Activated CD4-positive, alpha-beta T cell treated with anti-CD3 and anti-CD28 coated beads, Interleukin-2, amount 10 ng/mL, durations not matched to agents 7 days and 5 days (primary cell): ENCODE data around the gene FBL. TPM values are rescaled to one million over a fixed set of nuclear protein-coding genes. Genes with fewer than 3 reads are reported as not detected.

Experiments used
- CTCF ChIA-PET: fragments of 350-600 bp; sonication (Branson Sonifier 250); formaldehyde crosslinking; loops from one replicate; lab custom pipeline; 2021; ENCODE audit warnings: antibody characterized with exemption; lab: Charles Lee
- POLR2A ChIA-PET: fragments of 350-600 bp; sonication (Branson Sonifier 250); formaldehyde crosslinking; loops from one replicate; lab custom pipeline; 2021; ENCODE audit warnings: antibody characterized with exemption; lab: Charles Lee
- DNase-seq: peaks from one replicate; pipeline ENCODE4 v3.0.0-alpha.2; 2020
- H3K27ac Mint-ChIP-seq: one replicate; pipeline ENCODE4 v1.8.0; 2021; ENCODE audit warnings: mild to moderate bottlenecking, moderate library complexity, mixed read lengths
- H3K27me3 Mint-ChIP-seq: one replicate; pipeline ENCODE4 v1.8.0; 2021; ENCODE audit warnings: mixed read lengths
- H3K36me3 Mint-ChIP-seq: one replicate; pipeline ENCODE4 v1.8.0; 2021; ENCODE audit warnings: low read depth, mixed read lengths
- H3K4me1 Mint-ChIP-seq: one replicate; pipeline ENCODE4 v1.8.0; 2021; ENCODE audit warnings: mixed read lengths
- H3K4me3 Mint-ChIP-seq: one replicate; pipeline ENCODE4 v1.8.0; 2021; ENCODE audit warnings: mild to moderate bottlenecking, moderate library complexity, mixed read lengths
- H3K9me3 Mint-ChIP-seq: one replicate; pipeline ENCODE4 v1.8.0; 2021; ENCODE audit warnings: mixed read lengths
- total RNA-seq, 2 experiments: library from RNA; stranded (reverse); gene quantifications; one replicate each; pipeline ENCODE4 v1.2.3, GENCODE V29; 2021

Gene FBL
- total RNA-seq, 2 experiments from 2014 or later, result 330 to 377 TPM

- CTCF ChIA-PET, result interaction anchor here (1.5 to 1.8 kb wide), 4 partner anchors 9 to 136 kb away, joined by 6 to 20 read pairs (median 8); partner anchors contain the start of gene PSMC4
- H3K36me3 Mint-ChIP-seq, result peaks cover 55% of the 10 kb centered on the region
Measured at GRCh38 chr19:39834287-39834841, 11.8 kb downstream of the FBL start.

GRCh38 chr19:39833464-39834286, 12.5 kb downstream of the FBL start, which contains the start of gene DYRK1B:
DYRK1B (minus strand) TSS chr19:39834162; CDS start chr19:39831867, 2,295 bp downstream.
- ChIA-PET POLR2A (interaction anchor here (0.5 to 0.9 kb wide), 5 partner anchors 9 to 412 kb away, joined by 3 to 7 read pairs (median 3); partner anchors contain the start of gene FBL), CTCF (interaction anchor here (0.6 to 1.8 kb wide), 7 partner anchors 9 to 398 kb away, joined by 3 to 20 read pairs (median 6); partner anchors contain the start of genes PSMC4 and RPS16)
- Mint-ChIP-seq H3K36me3 (peaks cover 57% of the 10 kb centered on the region), H3K27ac (peak within 1 kb of the TSS; percentile 89), H3K4me3 (peak within 1 kb of the TSS; percentile 74), H3K27me3 (no peaks in the 10 kb centered on the region), H3K4me1 (peaks cover 30% of the 10 kb centered on the region), H3K9me3 (no peaks in the 10 kb centered on the region)
- peak; percentile 98 for DNase-seq

More at GRCh38 chr19:39834287-39834841, 11.8 kb downstream of the FBL start:
- POLR2A ChIA-PET, result interaction anchor here (0.5 to 0.9 kb wide), 3 partner anchors 8 to 356 kb away, joined by 3 read pairs; partner anchors contain the start of gene FBL
- Mint-ChIP-seq H3K4me1 (peaks cover 26% of the 10 kb centered on the region), H3K4me3 (peak overlapping the region; percentile 61), H3K27ac (peak overlapping the region; percentile 89), H3K27me3 (no peaks in the 10 kb centered on the region), H3K9me3 (no peaks in the 10 kb centered on the region)
- no peak for DNase-seq

- H3K27me3 Mint-ChIP-seq, result no peaks in the 10 kb centered on the region
- POLR2A ChIA-PET, result interaction anchor here (0.5 to 0.7 kb wide), 2 partner anchors 13 to 411 kb away, joined by 3 to 7 read pairs; no protein-coding TSS in a partner anchor
Measured at GRCh38 chr19:39833160-39833463, 13.1 kb downstream of the FBL start.

GRCh38 chr19:39832341-39833083, 13.7 kb downstream of the FBL start:
- Mint-ChIP-seq H3K27me3 (no peaks in the 10 kb centered on the region), H3K27ac (peak overlapping the region; percentile 84), H3K36me3 (peaks cover 59% of the 10 kb centered on the region), H3K9me3 (no peaks in the 10 kb centered on the region), H3K4me3 (peak overlapping the region; percentile 74), H3K4me1 (peaks cover 35% of the 10 kb centered on the region)
- CTCF ChIA-PET, result interaction anchor here (1.4 to 1.8 kb wide), 3 partner anchors 8 to 22 kb away, joined by 3 to 8 read pairs (median 6); no protein-coding TSS in a partner anchor
- POLR2A ChIA-PET, result no interaction called here
- no peak for DNase-seq

More at GRCh38 chr19:39833160-39833463, 13.1 kb downstream of the FBL start:
- Mint-ChIP-seq H3K9me3 (no peaks in the 10 kb centered on the region), H3K27ac (peak overlapping the region; percentile 84), H3K4me1 (peaks cover 35% of the 10 kb centered on the region), H3K4me3 (peak overlapping the region; percentile 74), H3K36me3 (peaks cover 60% of the 10 kb centered on the region)
- CTCF ChIA-PET, result interaction anchor here (1.4 to 1.8 kb wide), 5 partner anchors 9 to 137 kb away, joined by 3 to 20 read pairs (median 7); partner anchors contain the start of gene PSMC4
- DNase-seq, result no peak

- no peaks in the 10 kb centered on the region for H3K9me3 Mint-ChIP-seq
- DNase-seq, result no peak
- H3K4me1 Mint-ChIP-seq, result peaks cover 35% of the 10 kb centered on the region
- POLR2A ChIA-PET, result no interaction called here
- CTCF ChIA-PET, result no interaction called here
- H3K36me3 Mint-ChIP-seq, result peaks cover 54% of the 10 kb centered on the region
- H3K27ac Mint-ChIP-seq, result peak overlapping the region; percentile 67
- H3K27me3 Mint-ChIP-seq, result no peaks in the 10 kb centered on the region
- no peak overlapping the region for H3K4me3 Mint-ChIP-seq
Measured at GRCh38 chr19:39831679-39832078, 14.5 kb downstream of the FBL start.

GRCh38 chr19:39830847-39831246, 15.3 kb downstream of the FBL start:
- POLR2A ChIA-PET, result no interaction called here
- H3K27me3 Mint-ChIP-seq, result no peaks in the 10 kb centered on the region
- H3K27ac Mint-ChIP-seq, result no peak overlapping the region
- peaks cover 35% of the 10 kb centered on the region for H3K4me1 Mint-ChIP-seq
- no peak overlapping the region for H3K4me3 Mint-ChIP-seq
- no peaks in the 10 kb centered on the region for H3K9me3 Mint-ChIP-seq
- DNase-seq, result no peak
- peaks cover 52% of the 10 kb centered on the region for H3K36me3 Mint-ChIP-seq
- CTCF ChIA-PET, result interaction anchor here (0.5 kb wide), 1 partner anchor 426 kb away, joined by 3 read pairs; no protein-coding TSS in a partner anchor

GRCh38 chr19:39830406-39830805, 15.8 kb downstream of the FBL start:
- no peaks in the 10 kb centered on the region for H3K27me3 Mint-ChIP-seq
- no peak overlapping the region for H3K4me3 Mint-ChIP-seq
- DNase-seq, result no peak
- CTCF ChIA-PET, result interaction anchor here (0.5 to 2.4 kb wide), 2 partner anchors 14 to 427 kb away, joined by 3 to 7 read pairs; no protein-coding TSS in a partner anchor
- no peaks in the 10 kb centered on the region for H3K9me3 Mint-ChIP-seq
- POLR2A ChIA-PET, result no interaction called here
- peaks cover 52% of the 10 kb centered on the region for H3K36me3 Mint-ChIP-seq
- no peak overlapping the region for H3K27ac Mint-ChIP-seq
- H3K4me1 Mint-ChIP-seq, result peaks cover 35% of the 10 kb centered on the region

GRCh38 chr19:39829702-39830275, 16.4 kb downstream of the FBL start:
- Mint-ChIP-seq H3K27ac (no peak overlapping the region), H3K4me1 (peaks cover 36% of the 10 kb centered on the region), H3K4me3 (no peak overlapping the region), H3K9me3 (no peaks in the 10 kb centered on the region), H3K27me3 (no peaks in the 10 kb centered on the region), H3K36me3 (peaks cover 50% of the 10 kb centered on the region)
- CTCF ChIA-PET, result interaction anchor here (2.4 kb wide), 1 partner anchor 15 kb away, joined by 7 read pairs; no protein-coding TSS in a partner anchor
- no peak for DNase-seq
- POLR2A ChIA-PET, result no interaction called here

- no peaks in the 10 kb centered on the region for H3K9me3 Mint-ChIP-seq
- peaks cover 28% of the 10 kb centered on the region for H3K4me1 Mint-ChIP-seq
- no peaks in the 10 kb centered on the region for H3K27me3 Mint-ChIP-seq
- H3K27ac Mint-ChIP-seq, result no peak overlapping the region
- CTCF ChIA-PET, result interaction anchor here (0.6 to 2.4 kb wide), 3 partner anchors 12 to 194 kb away, joined by 3 to 7 read pairs (median 3); no protein-coding TSS in a partner anchor
- H3K4me3 Mint-ChIP-seq, result no peak overlapping the region
- peaks cover 42% of the 10 kb centered on the region for H3K36me3 Mint-ChIP-seq
- no peak for DNase-seq
- POLR2A ChIA-PET, result no interaction called here
Measured at GRCh38 chr19:39828654-39829032, 17.5 kb downstream of the FBL start.

- no peak overlapping the region for H3K4me3 Mint-ChIP-seq
- H3K36me3 Mint-ChIP-seq, result peaks cover 42% of the 10 kb centered on the region
- peak overlapping the region; percentile 42 for H3K27ac Mint-ChIP-seq
- ChIA-PET CTCF (interaction anchor here (0.6 to 2.4 kb wide), 3 partner anchors 13 to 195 kb away, joined by 3 to 7 read pairs (median 3); no protein-coding TSS in a partner anchor), POLR2A (interaction anchor here (0.7 kb wide), 1 partner anchor 14 kb away, joined by 3 read pairs; no protein-coding TSS in a partner anchor)
- peaks cover 28% of the 10 kb centered on the region for H3K4me1 Mint-ChIP-seq
- no peaks in the 10 kb centered on the region for H3K27me3 Mint-ChIP-seq
- no peaks in the 10 kb centered on the region for H3K9me3 Mint-ChIP-seq
- no peak for DNase-seq
Measured at GRCh38 chr19:39828015-39828653, 18.0 kb downstream of the FBL start.

- Mint-ChIP-seq H3K27ac (no peak overlapping the region), H3K4me3 (no peak overlapping the region), H3K4me1 (peaks cover 19% of the 10 kb centered on the region), H3K9me3 (no peaks in the 10 kb centered on the region), H3K36me3 (peaks cover 38% of the 10 kb centered on the region), H3K27me3 (no peaks in the 10 kb centered on the region)
- ChIA-PET POLR2A (no interaction called here), CTCF (interaction anchor here (1.4 kb wide), 1 partner anchor 14 kb away, joined by 3 read pairs; no protein-coding TSS in a partner anchor)
- DNase-seq, result no peak
Measured at GRCh38 chr19:39827216-39827615, 19.0 kb downstream of the FBL start.
